ENCODE data around the gene NINL.
"Not testable (repeated sequence)": the region's sequence is repeated elsewhere in the genome, so short reads cannot be mapped to it uniquely, and the experiment has no call there.

NINL gene

DNA sequence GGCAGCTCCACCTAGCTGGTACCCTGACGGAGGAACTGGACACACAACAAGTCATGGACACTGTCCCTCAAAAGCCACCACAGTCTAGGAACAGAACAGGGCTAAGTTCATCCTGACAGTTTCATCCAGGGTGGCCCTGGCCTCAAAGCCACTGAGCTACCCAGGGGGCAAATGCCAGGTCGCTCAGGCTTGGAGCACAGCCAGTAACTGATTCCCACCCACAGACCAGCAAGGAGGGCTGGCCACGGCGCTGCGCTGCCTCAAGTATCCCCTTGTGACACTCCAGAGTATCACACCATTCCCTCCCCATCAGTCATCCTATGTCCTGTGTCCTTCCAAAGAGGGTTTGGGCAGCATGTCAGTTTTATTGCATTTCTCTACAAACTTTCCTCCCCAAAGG is 105.7 kb downstream of the NINL start:
- no peak for DNase-seq (ENCODE audit: low read depth)
- in situ Hi-C loops (cut with HindIII; ENCODE audit: low sequenced_read_pairs): no loop called here
- TF ChIP-seq, protein P1, sequence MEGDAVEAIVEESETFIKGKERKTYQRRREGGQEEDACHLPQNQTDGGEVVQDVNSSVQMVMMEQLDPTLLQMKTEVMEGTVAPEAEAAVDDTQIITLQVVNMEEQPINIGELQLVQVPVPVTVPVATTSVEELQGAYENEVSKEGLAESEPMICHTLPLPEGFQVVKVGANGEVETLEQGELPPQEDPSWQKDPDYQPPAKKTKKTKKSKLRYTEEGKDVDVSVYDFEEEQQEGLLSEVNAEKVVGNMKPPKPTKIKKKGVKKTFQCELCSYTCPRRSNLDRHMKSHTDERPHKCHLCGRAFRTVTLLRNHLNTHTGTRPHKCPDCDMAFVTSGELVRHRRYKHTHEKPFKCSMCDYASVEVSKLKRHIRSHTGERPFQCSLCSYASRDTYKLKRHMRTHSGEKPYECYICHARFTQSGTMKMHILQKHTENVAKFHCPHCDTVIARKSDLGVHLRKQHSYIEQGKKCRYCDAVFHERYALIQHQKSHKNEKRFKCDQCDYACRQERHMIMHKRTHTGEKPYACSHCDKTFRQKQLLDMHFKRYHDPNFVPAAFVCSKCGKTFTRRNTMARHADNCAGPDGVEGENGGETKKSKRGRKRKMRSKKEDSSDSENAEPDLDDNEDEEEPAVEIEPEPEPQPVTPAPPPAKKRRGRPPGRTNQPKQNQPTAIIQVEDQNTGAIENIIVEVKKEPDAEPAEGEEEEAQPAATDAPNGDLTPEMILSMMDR (IDR thresholded peaks at IDR 0.05; ENCODE audit: low read depth, low read length, missing control alignments): no peak
- no peak overlapping the region for H3K4me3 ChIP-seq (ENCODE audit: low read depth, low read length)

DNA sequence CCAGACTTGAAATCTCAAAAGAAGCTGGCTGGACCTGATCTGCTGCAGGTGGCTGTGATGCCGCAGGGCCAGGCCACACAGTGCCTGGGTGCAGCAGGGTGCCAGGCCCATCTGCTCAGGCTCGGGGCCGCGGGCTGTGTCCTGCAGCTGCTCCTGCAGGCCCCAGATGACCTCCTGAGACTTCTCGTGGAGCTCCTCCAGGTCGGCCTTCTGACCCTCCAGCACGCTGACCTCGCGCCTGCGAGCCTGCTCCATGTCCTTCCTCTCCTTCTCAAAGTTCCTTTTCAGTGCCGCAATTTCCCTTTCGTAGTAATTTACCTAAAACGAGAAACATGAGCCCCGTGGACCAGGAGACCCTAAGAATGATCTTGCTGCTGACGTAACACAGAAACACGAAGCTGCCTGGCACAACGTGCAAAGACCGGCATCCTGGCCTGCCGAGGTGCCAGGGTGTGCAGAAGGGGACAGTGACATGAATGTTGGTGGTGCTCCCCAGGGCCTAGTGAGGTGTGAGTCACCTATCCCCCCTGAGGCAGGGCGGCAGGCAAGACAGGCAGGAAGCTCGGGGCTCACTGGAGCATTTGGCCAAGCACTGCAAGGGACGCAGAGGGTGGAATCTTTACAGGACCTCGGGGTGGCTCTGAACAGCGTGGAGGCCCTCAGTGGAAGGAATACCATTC is 106.3 kb downstream of the NINL start:
- TF ChIP-seq, protein P1 (IDR thresholded peaks at IDR 0.05; ENCODE audit: low read depth, low read length, missing control alignments): no peak
- no peak overlapping the region for H3K4me3 ChIP-seq (ENCODE audit: low read depth, low read length)
- DNase-seq (ENCODE audit: low read depth): no peak
- in situ Hi-C loops (cut with HindIII; ENCODE audit: low sequenced_read_pairs): no loop called here

DNA sequence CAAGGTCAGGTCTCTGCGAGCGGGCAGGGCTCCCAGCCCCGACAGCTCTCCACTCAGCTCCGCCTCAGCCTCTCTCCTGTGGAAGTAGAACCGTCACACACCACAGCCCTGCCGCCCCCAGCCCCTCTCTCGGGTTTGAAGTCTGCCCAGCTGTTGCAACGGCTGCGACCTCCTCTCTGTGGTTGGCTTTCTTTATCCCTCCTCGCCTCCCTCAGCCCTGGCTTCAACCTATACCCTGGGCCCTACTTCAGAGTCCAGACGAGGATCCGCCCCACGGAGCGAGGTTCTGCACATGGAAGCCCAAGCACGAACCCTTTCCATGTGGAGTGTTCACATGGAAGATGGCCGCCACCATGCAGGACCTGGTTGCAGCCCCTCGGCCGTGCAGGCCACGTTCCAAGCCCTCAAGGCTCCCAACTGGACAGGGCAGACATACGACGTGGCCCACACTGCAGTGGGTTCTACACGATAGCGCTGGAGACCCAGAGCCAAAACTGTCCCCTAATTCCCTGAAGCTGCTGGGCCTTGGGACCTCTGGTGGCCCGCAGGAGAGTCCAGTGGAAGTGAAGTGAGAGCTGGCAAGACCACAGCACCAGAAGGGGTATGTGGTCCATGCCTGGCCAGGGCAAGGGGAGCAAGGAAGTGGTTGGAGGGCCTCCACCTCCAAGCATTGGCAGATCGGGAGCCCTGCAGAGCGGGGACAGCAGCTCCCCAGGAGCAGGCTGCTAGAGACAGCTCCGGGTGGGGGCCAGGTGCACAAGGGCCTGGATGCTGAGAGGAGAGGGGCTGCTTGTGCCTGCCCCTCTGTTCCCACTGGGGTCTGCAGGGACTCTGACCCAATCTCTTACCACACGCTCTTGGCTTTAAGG is 108.1 kb downstream of the NINL start:
- TF ChIP-seq, protein P1 (IDR thresholded peaks at IDR 0.05; ENCODE audit: low read depth, low read length, missing control alignments): no peak
- no peak overlapping the region for H3K4me3 ChIP-seq (ENCODE audit: low read depth, low read length)
- no peak for DNase-seq (ENCODE audit: low read depth)
- in situ Hi-C loops (cut with HindIII; ENCODE audit: low sequenced_read_pairs): no loop called here

DNA sequence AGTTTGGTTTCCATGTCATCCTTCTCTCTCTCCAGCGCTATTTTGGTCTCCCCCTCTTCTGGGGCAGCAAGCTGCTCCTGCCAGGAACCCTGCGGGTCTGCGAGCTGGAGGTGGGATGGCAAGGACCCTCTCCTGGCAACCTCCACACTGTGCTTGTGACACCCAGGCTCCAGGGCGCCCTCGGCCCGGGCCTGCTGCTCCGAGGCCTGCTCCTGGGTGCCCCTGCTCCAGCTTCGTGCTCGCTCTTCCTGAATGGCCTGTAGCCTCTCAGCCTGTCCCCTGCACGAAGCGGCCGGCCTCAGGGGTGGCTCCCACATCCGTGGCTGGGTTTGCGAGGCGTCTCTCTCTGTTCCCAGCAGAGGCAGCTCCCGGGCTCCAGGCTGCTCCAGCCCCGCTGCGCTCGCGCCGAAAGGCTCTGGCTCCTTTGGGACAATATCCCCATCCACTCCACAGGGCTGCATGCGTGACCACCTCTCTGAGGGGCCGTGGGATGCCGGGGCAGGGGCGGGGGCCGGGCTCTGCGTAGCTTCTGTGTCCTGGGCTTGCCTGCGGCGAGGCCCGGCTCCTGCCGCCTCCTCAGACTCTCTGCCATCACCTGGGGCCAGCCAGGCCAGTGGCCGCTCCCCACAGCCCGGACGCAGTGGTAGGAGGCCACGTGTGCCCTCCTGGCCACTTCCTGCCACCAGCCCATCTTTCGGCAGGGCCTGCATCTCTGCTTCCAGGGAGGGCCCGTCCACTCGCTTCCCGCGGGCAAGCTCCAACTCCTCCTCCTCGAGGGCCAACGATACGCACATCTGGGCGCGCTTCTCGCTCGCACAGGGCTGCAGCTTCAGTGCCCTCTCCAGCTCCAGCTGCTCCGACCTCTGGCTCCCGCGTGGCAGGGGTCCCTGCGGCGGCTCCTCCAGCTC is 109.0 kb downstream of the NINL start:
- H3K4me3 ChIP-seq (ENCODE audit: low read depth, low read length): no peak overlapping the region
- TF ChIP-seq, protein P1 (IDR thresholded peaks at IDR 0.05; ENCODE audit: low read depth, low read length, missing control alignments): no peak
- in situ Hi-C loops (cut with HindIII; ENCODE audit: low sequenced_read_pairs): no loop called here
- DNase-seq (ENCODE audit: low read depth): no peak

- DNase-seq (ENCODE audit: low read depth); in situ Hi-C loops (cut with HindIII; ENCODE audit: low sequenced_read_pairs); H3K4me3 ChIP-seq (ENCODE audit: low read depth, low read length): not testable (repeated sequence)
These were observed 112.0 kb downstream of the NINL start for GRCh38 chr20:25473297-25473696.

DNA sequence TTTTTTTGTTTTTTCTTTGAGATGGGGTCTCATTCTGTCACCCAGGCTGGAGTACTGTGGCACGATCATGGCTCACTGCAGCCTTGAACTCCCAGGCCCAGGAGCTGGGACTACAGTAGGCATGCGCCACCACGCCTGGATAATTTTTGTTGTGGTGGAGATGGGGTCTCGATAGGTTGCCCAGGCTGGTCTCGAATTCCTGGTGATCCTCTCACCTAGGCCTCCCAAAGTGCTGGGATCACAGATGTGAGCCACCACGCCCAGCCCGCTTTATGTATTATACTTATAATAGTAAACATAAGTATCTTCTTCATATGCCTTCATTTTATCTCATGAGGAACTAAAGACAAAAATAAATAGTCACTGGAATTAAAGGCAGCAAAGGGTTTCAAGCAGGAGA is 114.3 kb downstream of the NINL start:
- in situ Hi-C loops (cut with HindIII; ENCODE audit: low sequenced_read_pairs): no loop called here
- DNase-seq (ENCODE audit: low read depth): no peak
- no peak overlapping the region for H3K4me3 ChIP-seq (ENCODE audit: low read depth, low read length)
- TF ChIP-seq, protein P1 (IDR thresholded peaks at IDR 0.05; ENCODE audit: low read depth, low read length, missing control alignments): no peak
